Stimulated activated CD4-positive, alpha-beta T cell treated with anti-CD3 and anti-CD28 coated beads, Interleukin-15, amount 100 ng/mL, for 48 hours (primary cell): ENCODE measurements around the gene RNU7-1.

Source experiments
- DNase-seq, 2 donors: peaks; one replicate each; pipeline ENCODE4 v3.0.0-alpha.2; 2020; ENCODE audit warnings: low read depth in 2 of 2

Gene RNU7-1

DNA sequence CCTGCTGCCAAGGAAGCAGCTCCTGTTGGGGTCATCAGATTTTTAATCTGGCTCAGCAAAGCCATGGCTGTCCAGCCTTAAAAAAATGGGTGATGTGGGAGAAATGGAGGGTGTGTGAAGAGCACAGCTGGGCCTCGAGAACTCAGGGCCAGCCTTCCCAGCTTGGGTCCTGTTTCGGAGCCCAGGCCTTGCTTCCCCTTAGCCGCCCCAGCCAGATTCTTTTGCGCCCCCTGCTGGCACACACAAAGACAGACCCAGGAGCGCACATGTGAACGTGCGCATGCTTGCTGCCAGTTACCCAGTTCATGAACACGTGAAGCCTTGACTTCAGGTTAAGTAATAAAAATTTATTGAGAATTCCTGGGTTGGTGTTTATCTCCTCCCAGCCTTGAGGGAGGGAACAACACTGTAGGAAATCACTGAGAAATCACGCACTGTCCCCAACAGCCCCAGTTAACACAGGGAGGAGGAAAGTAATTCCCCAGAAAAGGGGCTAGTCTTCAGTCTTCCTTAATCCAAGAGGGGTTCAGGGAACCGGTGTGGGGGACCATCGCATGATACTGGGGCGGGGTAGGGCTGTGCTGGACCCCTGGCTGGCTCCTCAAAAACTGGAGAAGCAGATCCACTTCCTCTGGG, 21.5 kb downstream of the RNU7-1 start:
- DNase-seq, result peak; percentile 81 to 89

DNA sequence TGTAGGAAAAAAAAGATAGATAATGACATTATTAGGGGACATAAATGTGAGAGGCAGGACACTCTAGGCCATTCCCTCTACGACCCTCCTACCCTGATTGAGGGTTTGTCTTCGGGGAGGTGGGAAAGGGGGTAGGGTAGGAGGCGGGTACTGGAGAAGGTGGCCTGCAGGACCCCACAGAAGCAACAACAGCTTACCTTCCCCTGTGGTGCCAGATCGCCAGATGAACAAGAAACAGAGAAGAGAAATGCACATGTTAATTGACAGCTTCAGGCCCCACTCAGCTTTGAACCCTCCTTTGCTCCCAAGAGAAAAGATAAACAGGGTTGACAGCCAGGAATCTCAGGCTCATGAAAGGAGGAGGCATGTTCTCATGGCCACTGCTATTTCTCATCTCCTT, 22.1 kb downstream of the RNU7-1 start:
- no peak for DNase-seq

DNA sequence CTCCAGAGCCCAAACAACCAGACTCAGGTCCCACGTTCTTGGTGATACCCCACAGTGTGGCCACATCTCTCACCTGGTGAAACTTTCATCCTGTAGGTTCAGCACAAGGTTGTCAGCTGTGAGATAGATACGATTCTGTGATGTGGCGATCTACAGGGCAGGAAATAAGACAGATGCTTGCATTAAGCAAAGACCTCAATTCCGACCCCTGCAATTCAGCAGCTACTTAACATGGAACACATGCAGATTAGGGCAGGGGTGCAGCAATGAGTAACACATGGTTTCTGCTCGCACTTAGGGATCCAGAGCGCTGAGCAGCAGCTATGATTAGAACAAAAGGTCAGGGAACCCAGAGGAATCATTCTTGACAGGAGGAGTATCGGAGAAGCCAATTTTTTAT, 22.7 kb downstream of the RNU7-1 start:
- DNase-seq, result no peak

DNA sequence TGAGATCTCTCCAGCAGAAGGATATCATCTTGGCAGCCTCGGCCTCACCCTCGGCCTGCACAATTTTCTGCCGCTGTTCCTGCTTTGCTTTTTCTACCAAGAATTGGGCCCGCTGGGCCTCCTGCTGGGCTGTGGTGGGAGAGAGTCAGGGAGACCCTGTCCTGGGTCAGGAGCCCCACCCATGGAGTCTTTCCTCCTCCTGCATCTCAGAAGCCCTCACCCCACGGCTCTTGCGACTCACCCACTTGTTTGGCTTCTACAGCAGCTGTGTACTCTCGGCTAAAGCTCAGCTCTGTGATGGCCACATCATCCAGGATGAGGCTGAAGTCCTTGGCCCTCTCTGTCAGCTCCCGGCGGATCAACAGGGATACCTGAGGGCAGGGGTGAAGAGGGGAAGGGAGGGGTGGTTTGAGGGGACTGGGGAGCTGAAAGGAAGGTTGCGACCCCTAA, 24.1 kb downstream of the RNU7-1 start:
- DNase-seq, result no peak

DNA sequence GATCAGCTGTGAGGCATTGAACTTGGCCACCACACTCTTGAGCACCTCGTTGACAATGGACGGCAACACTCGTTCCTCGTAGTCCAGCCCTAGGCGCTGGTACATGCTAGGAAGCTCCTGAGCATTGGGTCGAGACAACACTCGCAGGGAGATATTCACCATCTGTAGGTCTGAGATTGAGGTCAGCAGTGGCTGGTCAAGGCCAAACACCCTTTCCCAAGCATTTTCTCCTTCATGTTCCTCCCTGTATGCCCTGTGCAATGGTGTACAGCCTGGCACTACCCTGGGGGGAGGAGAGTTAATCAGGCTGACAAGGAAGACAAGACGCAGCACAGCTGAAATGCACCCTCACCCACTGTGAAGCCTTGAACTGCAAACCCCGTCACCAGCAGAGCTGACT, 24.8 kb downstream of the RNU7-1 start:
- no peak for DNase-seq

DNA sequence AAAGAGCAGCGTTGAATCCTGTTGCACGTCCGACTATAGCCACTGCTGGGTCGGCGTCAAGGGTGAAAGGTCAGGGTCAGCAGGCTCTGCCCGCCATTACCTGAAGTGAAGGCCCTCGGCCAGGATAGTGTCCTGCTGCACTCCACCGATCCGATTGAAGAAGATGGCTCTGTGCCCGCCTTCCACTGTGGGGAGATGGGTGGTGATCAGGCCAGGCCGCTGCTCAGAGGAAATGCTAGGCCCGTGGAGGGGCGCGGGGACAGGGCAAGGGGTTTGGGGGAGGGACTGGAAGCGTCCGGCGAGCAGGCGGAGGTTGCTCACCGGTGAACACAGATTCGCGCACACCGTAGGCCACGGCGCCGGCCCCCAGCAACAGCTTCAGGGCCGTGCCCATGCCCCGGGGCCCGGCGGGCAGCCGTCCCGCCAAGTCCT, 26.5 kb downstream of the RNU7-1 start:
- DNase-seq, result no peak

DNA sequence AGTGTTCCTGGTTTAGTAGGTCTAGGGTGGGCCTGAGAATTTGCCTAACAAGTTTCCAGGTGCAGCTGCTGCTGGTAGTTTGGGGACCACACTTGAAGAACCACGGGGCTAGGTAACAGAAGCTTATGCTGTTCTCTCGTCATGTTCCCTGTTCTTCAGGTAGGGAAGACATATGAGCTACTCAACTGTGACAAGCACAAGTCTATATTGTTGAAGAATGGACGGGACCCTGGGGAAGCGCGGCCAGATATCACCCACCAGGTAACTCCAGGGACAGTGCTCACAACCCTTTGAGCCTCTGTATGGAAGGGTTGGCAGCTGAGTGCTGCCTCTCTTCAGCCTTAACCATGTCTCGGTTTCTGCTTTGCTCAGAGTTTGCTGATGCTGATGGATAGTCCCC, 30.6 kb downstream of the RNU7-1 start:
- no peak for DNase-seq

DNA sequence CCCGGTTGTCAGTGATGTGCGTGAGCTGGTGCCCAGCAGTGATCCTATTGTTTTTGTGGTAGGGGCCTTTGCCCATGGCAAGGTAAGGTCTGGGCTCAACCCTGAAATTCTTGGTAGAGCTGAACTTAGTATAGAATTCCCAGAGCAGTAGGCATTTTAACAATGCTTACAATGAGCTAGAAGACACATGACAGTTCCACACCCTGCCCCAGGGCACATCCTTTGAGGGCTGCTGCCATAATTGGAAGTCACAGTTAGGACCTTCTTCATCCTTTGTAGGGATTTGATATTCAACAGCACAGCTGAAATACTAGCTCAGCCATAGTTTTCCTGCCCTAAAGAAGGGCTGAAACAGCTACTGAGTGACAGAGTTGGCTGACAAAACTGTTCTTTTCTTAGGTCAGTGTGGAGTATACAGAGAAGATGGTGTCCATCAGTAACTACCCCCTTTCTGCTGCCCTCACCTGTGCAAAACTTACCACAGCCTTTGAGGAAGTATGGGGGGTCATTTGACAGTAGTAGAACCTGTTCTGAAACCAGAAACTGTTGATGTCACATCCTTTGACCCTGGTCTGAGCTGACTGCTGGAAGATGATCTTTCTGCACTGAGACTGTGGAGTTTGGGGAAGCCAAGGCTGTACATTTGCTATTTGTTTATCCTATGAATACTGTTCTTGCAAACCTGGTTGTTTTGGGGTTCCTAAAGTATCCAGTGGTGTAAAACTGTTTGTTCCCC, 31.8 kb downstream of the RNU7-1 start:
- DNase-seq, result no peak

DNA sequence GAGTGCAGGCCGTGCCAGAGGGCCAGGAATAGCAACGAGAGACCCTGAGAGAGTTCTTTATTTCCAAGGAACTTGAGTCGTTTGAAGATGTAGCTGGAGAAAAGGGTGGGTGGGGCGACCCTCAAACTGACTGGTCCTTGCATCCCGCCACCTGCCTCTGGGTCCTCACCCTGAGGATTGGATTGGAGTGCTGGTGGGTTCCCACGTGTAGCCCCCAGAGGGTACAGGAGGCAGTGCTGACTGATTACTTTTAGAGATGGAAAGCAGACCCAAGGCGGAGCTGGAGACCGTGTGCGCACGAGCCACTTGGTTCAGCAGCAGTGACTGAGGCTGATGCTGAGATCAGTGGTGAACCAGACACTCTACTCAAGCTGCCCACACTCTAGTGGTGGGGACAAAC, 34.0 kb downstream of the RNU7-1 start:
- DNase-seq, result no peak

DNA sequence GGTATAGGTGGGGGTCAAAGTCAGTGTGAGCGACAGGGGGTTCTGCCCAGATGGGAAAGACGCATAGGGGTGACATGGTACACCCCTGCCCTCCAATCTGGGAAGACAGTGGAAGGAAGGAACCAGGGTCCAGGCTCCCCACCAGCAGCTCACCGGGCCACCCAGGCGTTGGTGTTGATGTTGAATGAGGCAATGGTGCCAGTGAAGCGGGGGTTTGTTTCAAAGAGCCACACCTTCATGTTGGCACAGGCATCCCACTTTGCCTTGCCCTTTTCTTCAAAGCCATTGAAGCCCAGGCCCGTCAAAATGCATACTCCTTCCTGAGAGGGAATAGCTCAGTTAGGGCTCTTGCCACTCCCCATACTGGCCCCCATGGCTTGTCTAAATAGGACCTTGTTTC, 34.6 kb downstream of the RNU7-1 start:
- no peak for DNase-seq

DNA sequence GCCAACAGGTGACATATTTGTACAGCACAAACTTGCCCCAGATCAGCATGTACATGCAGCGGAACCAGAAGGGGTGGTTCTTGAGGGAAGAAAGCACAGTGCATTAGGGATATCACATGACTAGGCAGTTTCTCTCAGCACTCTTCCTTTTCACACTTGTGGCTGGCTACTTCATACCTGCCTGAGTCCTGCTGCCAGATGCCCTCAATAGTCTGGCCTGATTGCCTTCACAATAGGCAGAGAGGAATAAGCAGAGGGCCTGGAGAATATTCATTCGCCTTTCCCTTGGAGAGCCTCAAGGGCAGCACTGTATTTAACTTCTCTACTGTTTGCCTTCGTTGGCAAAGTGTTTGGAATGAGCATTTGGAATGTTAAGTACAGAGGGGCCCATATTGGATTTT, 35.0 kb downstream of the RNU7-1 start:
- no peak for DNase-seq

DNA sequence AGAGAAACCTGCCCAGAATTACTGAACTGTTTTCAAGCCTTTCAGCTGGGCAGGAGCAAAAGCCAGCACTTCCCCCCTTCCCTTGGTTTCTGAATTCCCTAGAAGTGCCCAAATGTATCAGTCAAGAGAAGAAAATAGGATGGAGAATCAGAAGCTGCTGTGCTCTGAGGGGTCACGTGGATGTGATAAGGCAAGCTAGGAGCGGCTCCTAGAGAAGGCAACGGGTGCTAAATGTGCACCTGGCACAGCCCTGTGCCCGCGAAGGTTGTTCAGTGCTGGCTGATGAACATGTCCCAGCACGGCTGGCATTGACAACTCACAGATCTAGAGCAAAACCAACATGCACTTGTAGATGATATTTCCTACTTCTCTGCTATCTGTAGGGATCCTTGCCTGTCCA, 35.4 kb downstream of the RNU7-1 start:
- DNase-seq, result no peak

DNA sequence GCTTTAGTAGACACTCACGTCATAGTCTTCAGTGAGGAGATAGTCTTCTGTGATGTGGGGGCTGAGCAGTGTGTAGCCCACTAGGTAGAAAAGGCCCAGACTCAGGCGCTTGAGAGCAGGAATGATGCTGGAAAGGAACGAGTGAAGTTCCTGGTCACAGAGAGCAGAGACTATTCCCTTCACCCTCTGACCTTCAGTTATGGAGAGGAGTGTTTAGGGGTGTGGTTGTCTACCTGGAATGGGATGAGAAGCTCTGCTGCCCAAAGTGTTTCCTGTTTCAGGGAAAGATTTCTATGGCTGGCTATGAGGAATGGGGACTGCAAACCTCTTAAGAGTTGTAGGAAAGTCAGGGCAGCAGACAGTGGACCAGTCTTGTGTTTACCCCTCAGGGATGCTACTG, 35.8 kb downstream of the RNU7-1 start:
- no peak for DNase-seq

DNA sequence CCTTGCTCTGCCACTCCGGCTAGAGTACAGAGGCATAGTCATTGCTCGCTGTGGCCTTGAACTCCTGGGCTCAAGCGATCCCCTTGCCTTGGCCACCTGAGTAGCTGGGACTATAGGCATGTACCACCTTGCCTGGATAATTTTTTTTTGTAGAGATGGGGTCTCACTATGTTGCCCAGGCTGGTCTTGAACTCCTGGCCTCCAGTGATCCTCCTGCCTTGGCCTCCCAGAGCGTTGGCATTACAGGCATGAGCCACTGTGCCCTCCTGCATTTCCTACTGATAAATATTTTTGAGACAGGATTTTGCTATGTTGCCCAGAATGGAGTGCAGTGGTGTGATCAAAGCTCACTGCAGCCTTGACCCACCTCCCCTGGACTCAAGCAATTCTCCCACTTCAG, 36.5 kb downstream of the RNU7-1 start:
- DNase-seq, result no peak

DNA sequence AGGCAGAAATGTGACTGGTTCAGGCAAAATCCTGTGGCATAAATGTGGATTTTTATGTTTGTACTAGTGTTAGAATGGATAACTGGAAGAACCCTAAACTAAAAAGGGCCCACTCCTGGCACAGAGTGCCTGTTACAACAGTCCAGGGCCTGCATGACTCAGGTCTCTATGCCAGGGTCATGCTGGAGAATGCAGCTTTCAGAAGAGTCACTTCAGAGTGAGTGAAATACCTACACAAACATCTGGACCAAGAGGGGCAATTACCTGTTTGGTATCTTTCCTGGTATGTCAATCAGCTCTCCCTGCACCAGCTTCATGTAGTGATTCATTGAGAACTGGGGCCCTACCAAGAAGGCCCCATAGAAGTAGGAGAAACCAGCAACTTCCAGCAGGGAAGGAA, 37.1 kb downstream of the RNU7-1 start:
- no peak for DNase-seq

DNA sequence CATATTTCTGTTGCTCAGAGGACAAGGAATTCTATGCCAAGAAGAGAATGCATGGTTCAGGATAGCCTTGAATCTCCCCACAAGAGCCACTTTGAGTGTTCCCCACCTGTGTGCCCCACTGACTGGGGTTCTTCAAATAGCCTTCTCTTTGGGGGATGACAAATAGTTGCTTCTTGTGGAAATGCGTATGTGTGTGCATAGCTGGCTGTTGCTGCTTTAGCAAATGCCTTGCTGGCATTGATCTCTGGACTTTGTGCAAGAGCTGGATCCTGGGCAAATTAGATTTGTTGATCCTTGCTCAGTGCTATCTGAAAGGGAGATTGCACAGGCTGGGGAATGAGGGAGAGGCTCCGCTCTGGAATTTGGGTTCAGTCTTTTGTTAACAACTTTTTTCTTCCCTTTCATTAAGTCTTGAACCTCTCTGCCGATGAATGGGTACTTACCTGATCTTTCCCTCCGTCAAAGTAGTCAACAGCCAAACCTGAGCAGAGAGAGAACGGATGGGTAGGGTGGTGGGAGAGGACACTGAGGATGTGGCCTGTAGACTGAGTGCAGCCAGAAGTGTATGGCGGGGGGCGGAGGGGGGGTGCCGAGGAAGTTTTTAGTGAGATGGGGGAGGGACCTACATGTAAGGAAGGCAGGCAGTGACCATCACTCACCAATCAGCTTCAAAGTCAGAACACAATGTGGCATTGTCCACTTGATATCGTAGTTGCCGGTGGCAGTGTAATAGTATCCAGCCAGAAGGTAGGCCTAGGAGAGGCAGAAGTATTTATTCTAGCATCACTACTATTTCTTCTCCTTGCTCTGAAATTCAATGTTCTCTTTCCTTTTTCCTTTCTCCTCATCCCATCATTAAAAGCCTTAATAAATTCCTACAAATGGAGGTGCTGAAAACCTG, 37.8 kb downstream of the RNU7-1 start:
- DNase-seq, result no peak

DNA sequence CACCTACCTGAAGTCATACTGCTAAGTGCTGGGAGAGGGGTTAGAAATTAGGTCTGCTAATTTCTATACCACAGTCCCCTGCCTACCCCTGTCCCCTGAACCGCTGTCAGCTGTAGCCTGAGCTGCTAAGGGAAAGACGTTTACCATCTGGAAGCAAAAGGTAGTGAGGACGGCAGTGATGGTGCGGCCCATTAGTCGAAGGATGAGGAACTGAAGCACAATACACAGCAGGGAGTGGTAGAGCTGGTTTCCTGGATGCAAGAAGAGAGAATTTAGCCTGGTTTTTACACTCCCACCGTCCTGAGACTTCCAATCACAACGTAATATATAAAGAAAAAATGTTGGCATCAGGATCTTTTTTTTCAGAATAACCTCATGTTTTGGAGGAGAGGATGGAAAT, 38.9 kb downstream of the RNU7-1 start:
- no peak for DNase-seq

DNA sequence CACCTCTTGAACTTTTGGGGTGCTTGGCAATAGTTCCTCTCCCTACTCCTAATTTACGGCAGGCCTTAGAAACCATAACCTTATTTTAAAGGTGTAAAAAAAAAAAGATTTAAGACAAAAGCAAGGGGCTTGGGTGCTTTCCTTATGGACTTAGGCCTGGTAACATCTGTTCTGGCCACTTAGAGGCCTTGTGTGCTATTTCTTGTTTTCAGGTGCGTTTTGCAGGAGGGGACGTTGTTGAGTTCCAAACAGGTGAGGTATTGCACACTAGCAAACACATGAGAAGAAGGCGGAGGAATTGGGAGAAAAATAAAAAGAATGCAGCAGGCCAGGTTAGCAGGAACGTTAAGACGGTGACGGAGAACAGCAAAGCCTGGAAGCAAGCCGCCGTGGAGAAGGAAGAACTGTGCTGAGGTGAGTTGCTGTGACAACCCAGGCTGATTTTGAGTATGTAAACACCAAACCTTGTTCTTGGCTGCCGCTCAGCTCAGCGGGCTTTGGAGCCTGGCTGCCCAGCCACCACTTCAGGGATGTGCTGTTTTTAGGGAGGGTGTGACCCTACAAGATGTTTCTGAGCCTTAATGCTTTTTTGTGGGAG, 44.4 kb downstream of the RNU7-1 start:
- no peak for DNase-seq
